Measurements from ENCODE around the gene ACAA1. TPM values are rescaled to one million over a fixed set of nuclear protein-coding genes. Genes with fewer than 3 reads are reported as not detected.
A peak's percentile ranks its signal among the peaks of the same experiment; 100 is the strongest.
"Not testable (repeated sequence)": the region's sequence is repeated elsewhere in the genome, so short reads cannot be mapped to it uniquely, and the experiment has no call there.

Gene ACAA1
- total RNA-seq, 2 experiments from 2014 or later = 13.3 to 50.3 TPM

- intact Hi-C loops (cut with micrococcal nuclease; ENCODE audit: unreplicated experiment) = loop anchor here (1.0 kb wide), 1 partner anchor 28 kb away; the partner anchor contains the start of gene OXSR1
- peaks cover 29% of the 10 kb centered on the region for H3K4me1 ChIP-seq (ENCODE audit: insufficient read depth, low read length, poor library complexity, severe bottlenecking)
These were observed 855 bp upstream of the ACAA1 start for GRCh38 chr3:38137615-38138348.

GRCh38 chr3:38136393-38136776, 542 bp downstream of the ACAA1 start:
- Histone ChIP-seq H3K4me1 (ENCODE audit: insufficient read depth, low read length, poor library complexity, severe bottlenecking) (peaks cover 29% of the 10 kb centered on the region), H2AFZ (ENCODE audit: low read length) (peak overlapping the region; percentile 58; the same call in 1 of the 2 replicates), H3K4me2 (ENCODE audit: low read length) (peak overlapping the region; percentile 97), H3K79me2 (ENCODE audit: insufficient read depth, low read depth, low read length) (peaks cover 14% of the 10 kb centered on the region; the same call in 1 of the 2 replicates), H3K9me2 (ENCODE audit: insufficient read depth, low read length) (no peaks in the 10 kb centered on the region), H3K4me3 (ENCODE audit: low read depth, low read length, poor library complexity, severe bottlenecking) (peak overlapping the region; percentile 95), H4K20me1 (ENCODE audit: insufficient read depth, low read length) (no peaks in the 10 kb centered on the region; the same call in 1 of the 2 replicates), H3K36me3 (ENCODE audit: insufficient read depth, low read length) (peaks cover 37% of the 10 kb centered on the region), H3K27ac (ENCODE audit: low read depth, low read length, poor library complexity, severe bottlenecking) (peak overlapping the region; percentile 3), H3K9me3 (ENCODE audit: low read length) (no peaks in the 10 kb centered on the region)
- CTCF ChIA-PET (ENCODE audit: unreplicated experiment) = interaction anchor here (0.5 to 0.6 kb wide), 3 partner anchors 8 to 48 kb away, joined by 3 to 4 read pairs (median 4); no protein-coding TSS in a partner anchor
- TSS peak; percentile 58 for BruUV-seq (replicated peaks)
- DNase-seq (ENCODE audit: low spot score) = peak; percentile 30
- intact Hi-C loops (cut with micrococcal nuclease; ENCODE audit: unreplicated experiment) = no loop called here
- POLR2A ChIA-PET = interaction anchor here (0.6 to 4.8 kb wide), 6 partner anchors 29 to 360 kb away, joined by 3 to 42 read pairs (median 4); partner anchors contain the start of gene OXSR1
- TF ChIP-seq CTCF (conservative IDR thresholded peaks at IDR 0.05; ENCODE audit: low read length) (no peak), EZH2phosphoT487 (IDR thresholded peaks at IDR 0.05; ENCODE audit: borderline replicate concordance, low read depth, low read length) (no peak)

More at GRCh38 chr3:38137615-38138348, 855 bp upstream of the ACAA1 start:
- no peaks in the 10 kb centered on the region; the same call in 1 of the 2 replicates for H4K20me1 ChIP-seq (ENCODE audit: insufficient read depth, low read length)
- ChIA-PET POLR2A (interaction anchor here (0.8 to 4.8 kb wide), 7 partner anchors 17 to 237 kb away, joined by 3 to 42 read pairs (median 3); partner anchors contain the start of gene OXSR1), CTCF (ENCODE audit: unreplicated experiment) (interaction anchor here (0.6 kb wide), 1 partner anchor 27 kb away, joined by 6 read pairs; no protein-coding TSS in a partner anchor)
- H3K4me3 ChIP-seq (ENCODE audit: low read depth, low read length, poor library complexity, severe bottlenecking) = peak overlapping the region; percentile 95
- TSS peak; percentile 75 for BruUV-seq (replicated peaks)
- peak overlapping the region; percentile 90 for H2AFZ ChIP-seq (ENCODE audit: low read length)
- H3K4me2 ChIP-seq (ENCODE audit: low read length) = peak overlapping the region; percentile 86
- peak; percentile 27 for TF ChIP-seq CTCF (conservative IDR thresholded peaks at IDR 0.05; ENCODE audit: low read length)
- no peak for TF ChIP-seq EZH2phosphoT487 (IDR thresholded peaks at IDR 0.05; ENCODE audit: borderline replicate concordance, low read depth, low read length)
- H3K9me3 ChIP-seq (ENCODE audit: low read length) = no peaks in the 10 kb centered on the region
- peaks cover 36% of the 10 kb centered on the region for H3K36me3 ChIP-seq (ENCODE audit: insufficient read depth, low read length)
- H3K79me2 ChIP-seq (ENCODE audit: insufficient read depth, low read depth, low read length) = peaks cover 14% of the 10 kb centered on the region; the same call in 1 of the 2 replicates
- peak overlapping the region; percentile 29 for H3K27ac ChIP-seq (ENCODE audit: low read depth, low read length, poor library complexity, severe bottlenecking)
- H3K9me2 ChIP-seq (ENCODE audit: insufficient read depth, low read length) = no peaks in the 10 kb centered on the region
- DNase-seq (ENCODE audit: low spot score) = peak; percentile 41

GRCh38 chr3:38135621-38136277, 1.2 kb downstream of the ACAA1 start:
- BruUV-seq (replicated peaks); H3K9me3 ChIP-seq (ENCODE audit: low read length); H4K20me1 ChIP-seq (ENCODE audit: insufficient read depth, low read length); H3K9me2 ChIP-seq (ENCODE audit: insufficient read depth, low read length); intact Hi-C loops (cut with micrococcal nuclease; ENCODE audit: unreplicated experiment); CTCF ChIA-PET (ENCODE audit: unreplicated experiment): not testable (repeated sequence)
- POLR2A ChIA-PET = interaction anchor here (4.8 kb wide), 1 partner anchor 29 kb away, joined by 42 read pairs; the partner anchor contains the start of gene OXSR1
- Histone ChIP-seq H3K79me2 (ENCODE audit: insufficient read depth, low read depth, low read length) (peaks cover 14% of the 10 kb centered on the region; the same call in 1 of the 2 replicates), H3K36me3 (ENCODE audit: insufficient read depth, low read length) (peaks cover 37% of the 10 kb centered on the region), H2AFZ (ENCODE audit: low read length) (peak overlapping the region; percentile 58; the same call in 1 of the 2 replicates), H3K4me2 (ENCODE audit: low read length) (peak overlapping the region; percentile 97), H3K4me3 (ENCODE audit: low read depth, low read length, poor library complexity, severe bottlenecking) (peak overlapping the region; percentile 95), H3K27ac (ENCODE audit: low read depth, low read length, poor library complexity, severe bottlenecking) (peak overlapping the region; percentile 3), H3K4me1 (ENCODE audit: insufficient read depth, low read length, poor library complexity, severe bottlenecking) (peaks cover 29% of the 10 kb centered on the region)
- DNase-seq (ENCODE audit: low spot score) = peak; percentile 31

- CTCF ChIA-PET (ENCODE audit: unreplicated experiment); H3K9me3 ChIP-seq (ENCODE audit: low read length); H3K9me2 ChIP-seq (ENCODE audit: insufficient read depth, low read length); POLR2A ChIA-PET; BruUV-seq (replicated peaks); DNase-seq (ENCODE audit: low spot score); H2AFZ ChIP-seq (ENCODE audit: low read length); intact Hi-C loops (cut with micrococcal nuclease; ENCODE audit: unreplicated experiment); H3K27ac ChIP-seq (ENCODE audit: low read depth, low read length, poor library complexity, severe bottlenecking); H3K4me3 ChIP-seq (ENCODE audit: low read depth, low read length, poor library complexity, severe bottlenecking); H4K20me1 ChIP-seq (ENCODE audit: insufficient read depth, low read length): not testable (repeated sequence)
- Histone ChIP-seq H3K4me2 (ENCODE audit: low read length) (0 out of 2 replicates have a peak overlapping the region, but pooled peaks have one; percentile 97), H3K4me1 (ENCODE audit: insufficient read depth, low read length, poor library complexity, severe bottlenecking) (peaks cover 26% of the 10 kb centered on the region), H3K36me3 (ENCODE audit: insufficient read depth, low read length) (peaks cover 44% of the 10 kb centered on the region), H3K79me2 (ENCODE audit: insufficient read depth, low read depth, low read length) (peaks cover 14% of the 10 kb centered on the region; the same call in 1 of the 2 replicates)
These were observed 2.3 kb downstream of the ACAA1 start for GRCh38 chr3:38134517-38135143.

All from OCI-LY7 (cell line).